ENCODE results near the gene HOATZ.

HOATZ gene

DNA sequence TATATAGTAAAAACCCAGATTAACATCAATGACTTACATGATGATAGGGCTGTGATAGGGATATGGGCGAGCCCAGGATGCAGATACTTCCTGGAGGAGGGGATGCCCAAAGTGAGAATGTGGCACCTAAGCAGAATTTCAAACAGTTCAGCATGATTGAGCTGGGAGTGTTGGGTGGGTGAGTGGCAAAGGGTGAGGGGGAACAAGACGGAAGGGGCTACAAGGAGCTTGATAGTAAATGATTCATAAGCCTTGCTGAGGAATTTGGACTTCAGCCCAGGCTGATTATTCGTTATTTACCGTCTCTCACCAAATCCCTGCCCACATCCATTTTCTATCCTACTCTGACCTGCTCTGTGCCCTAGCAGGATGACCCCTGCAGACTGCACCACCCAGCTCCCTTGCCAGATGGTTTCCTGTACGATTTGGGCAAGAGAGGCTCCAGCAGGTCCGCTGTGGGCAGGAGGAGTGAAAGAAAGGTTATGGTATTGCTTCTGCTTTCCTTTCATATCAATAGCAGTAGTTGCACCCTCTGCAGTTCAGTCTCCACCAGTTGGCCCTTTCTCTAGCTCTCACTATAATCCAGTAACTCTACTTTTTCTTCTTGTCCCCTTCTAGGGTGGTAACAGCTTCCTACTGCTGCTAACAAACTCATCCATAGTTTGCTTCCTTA, 57.4 kb downstream of the HOATZ start:
- H3K27ac ChIP-seq (ENCODE audit: low read depth, low read length): no peak overlapping the region
- H3K27me3 ChIP-seq (ENCODE audit: low read length): no peaks in the 10 kb centered on the region
- TF ChIP-seq, protein P1, sequence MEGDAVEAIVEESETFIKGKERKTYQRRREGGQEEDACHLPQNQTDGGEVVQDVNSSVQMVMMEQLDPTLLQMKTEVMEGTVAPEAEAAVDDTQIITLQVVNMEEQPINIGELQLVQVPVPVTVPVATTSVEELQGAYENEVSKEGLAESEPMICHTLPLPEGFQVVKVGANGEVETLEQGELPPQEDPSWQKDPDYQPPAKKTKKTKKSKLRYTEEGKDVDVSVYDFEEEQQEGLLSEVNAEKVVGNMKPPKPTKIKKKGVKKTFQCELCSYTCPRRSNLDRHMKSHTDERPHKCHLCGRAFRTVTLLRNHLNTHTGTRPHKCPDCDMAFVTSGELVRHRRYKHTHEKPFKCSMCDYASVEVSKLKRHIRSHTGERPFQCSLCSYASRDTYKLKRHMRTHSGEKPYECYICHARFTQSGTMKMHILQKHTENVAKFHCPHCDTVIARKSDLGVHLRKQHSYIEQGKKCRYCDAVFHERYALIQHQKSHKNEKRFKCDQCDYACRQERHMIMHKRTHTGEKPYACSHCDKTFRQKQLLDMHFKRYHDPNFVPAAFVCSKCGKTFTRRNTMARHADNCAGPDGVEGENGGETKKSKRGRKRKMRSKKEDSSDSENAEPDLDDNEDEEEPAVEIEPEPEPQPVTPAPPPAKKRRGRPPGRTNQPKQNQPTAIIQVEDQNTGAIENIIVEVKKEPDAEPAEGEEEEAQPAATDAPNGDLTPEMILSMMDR (IDR thresholded peaks at IDR 0.05; ENCODE audit: insufficient read depth, low read length, poor library complexity, severe bottlenecking): no peak
- no peak for TF ChIP-seq EZH2phosphoT487 (conservative IDR thresholded peaks at IDR 0.05; ENCODE audit: low read length)
- H3K9me2 ChIP-seq (replicated peaks; ENCODE audit: insufficient read depth, low read length): no peaks in the 10 kb centered on the region
- no peaks in the 10 kb centered on the region for H3F3A ChIP-seq (ENCODE audit: insufficient read depth)
- H3K36me3 ChIP-seq (ENCODE audit: low read length): no peaks in the 10 kb centered on the region
- no peak overlapping the region for H3K4me3 ChIP-seq (ENCODE audit: insufficient read depth, low read length, poor library complexity, severe bottlenecking)
- H3K4me2 ChIP-seq (ENCODE audit: low read depth, low read length, poor library complexity, severe bottlenecking): no peak overlapping the region
- H3K9me3 ChIP-seq (ENCODE audit: insufficient read depth, low read length): no peaks in the 10 kb centered on the region
- no peaks in the 10 kb centered on the region for H4K20me1 ChIP-seq (ENCODE audit: low read depth, low read length)
- no peak overlapping the region for H2AFZ ChIP-seq (ENCODE audit: low read depth, low read length, severe bottlenecking)
- no peaks in the 10 kb centered on the region for H3K79me2 ChIP-seq (ENCODE audit: insufficient read depth, low read length)
- no peak overlapping the region for H3K9ac ChIP-seq (ENCODE audit: low read length)

DNA sequence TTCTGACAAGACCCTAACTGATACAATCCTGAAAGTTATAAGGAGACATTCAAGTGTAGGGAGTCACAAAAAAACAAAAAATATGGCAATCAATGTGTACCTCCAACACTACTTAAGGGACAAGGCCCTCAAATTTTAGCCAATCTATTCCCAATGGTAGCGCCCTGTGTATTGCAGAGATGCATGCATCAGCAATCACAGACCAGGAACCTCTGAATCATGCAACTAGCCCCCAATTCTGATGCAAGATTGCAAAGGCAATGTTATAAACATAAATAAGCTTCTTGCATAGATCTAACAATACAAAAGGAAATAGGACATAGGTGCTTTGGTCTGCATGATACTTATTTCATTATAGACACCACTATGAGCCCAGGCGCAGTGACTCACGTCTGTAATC, 58.0 kb downstream of the HOATZ start:
- Histone ChIP-seq H3K27ac (ENCODE audit: low read depth, low read length) (no peak overlapping the region), H2AFZ (ENCODE audit: low read depth, low read length, severe bottlenecking) (no peak overlapping the region), H3K79me2 (ENCODE audit: insufficient read depth, low read length) (no peaks in the 10 kb centered on the region), H3K9ac (ENCODE audit: low read length) (no peak overlapping the region), H3K4me2 (ENCODE audit: low read depth, low read length, poor library complexity, severe bottlenecking) (no peak overlapping the region), H3K9me3 (ENCODE audit: insufficient read depth, low read length) (no peaks in the 10 kb centered on the region), H3K36me3 (ENCODE audit: low read length) (no peaks in the 10 kb centered on the region), H3F3A (ENCODE audit: insufficient read depth) (no peaks in the 10 kb centered on the region), H3K9me2 (replicated peaks; ENCODE audit: insufficient read depth, low read length) (no peaks in the 10 kb centered on the region), H3K27me3 (ENCODE audit: low read length) (no peaks in the 10 kb centered on the region), H3K4me3 (ENCODE audit: insufficient read depth, low read length, poor library complexity, severe bottlenecking) (no peak overlapping the region), H4K20me1 (ENCODE audit: low read depth, low read length) (no peaks in the 10 kb centered on the region)
- TF ChIP-seq, protein P1 (IDR thresholded peaks at IDR 0.05; ENCODE audit: insufficient read depth, low read length, poor library complexity, severe bottlenecking): no peak
- TF ChIP-seq EZH2phosphoT487 (conservative IDR thresholded peaks at IDR 0.05; ENCODE audit: low read length): no peak

DNA sequence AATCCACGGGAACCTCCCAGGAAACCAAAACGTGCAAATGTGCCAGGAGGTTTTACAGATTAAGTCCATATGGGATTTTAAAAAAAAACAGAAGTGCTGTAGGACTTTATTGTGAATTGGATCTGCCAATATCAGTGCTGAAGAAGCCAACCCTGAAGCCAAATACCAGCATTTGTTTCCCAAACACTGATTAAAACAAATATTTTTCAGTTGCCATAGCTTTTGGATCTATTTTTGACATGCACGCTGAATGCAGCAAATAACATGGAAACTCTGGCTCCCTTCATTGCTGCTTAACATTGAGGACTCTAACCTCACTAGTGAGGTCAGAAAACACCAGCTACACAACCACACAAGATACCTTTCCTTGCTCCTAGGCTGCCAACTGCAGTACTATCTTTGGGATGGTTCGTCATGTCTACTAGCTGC, 59.3 kb downstream of the HOATZ start:
- no peak overlapping the region for H3K4me3 ChIP-seq (ENCODE audit: insufficient read depth, low read length, poor library complexity, severe bottlenecking)
- no peaks in the 10 kb centered on the region for H3K9me2 ChIP-seq (replicated peaks; ENCODE audit: insufficient read depth, low read length)
- H3F3A ChIP-seq (ENCODE audit: insufficient read depth): no peaks in the 10 kb centered on the region
- H3K36me3 ChIP-seq (ENCODE audit: low read length): no peaks in the 10 kb centered on the region
- H3K9ac ChIP-seq (ENCODE audit: low read length): no peak overlapping the region
- peak overlapping the region; percentile 70 for H2AFZ ChIP-seq (ENCODE audit: low read depth, low read length, severe bottlenecking)
- H4K20me1 ChIP-seq (ENCODE audit: low read depth, low read length): no peaks in the 10 kb centered on the region
- no peak for TF ChIP-seq EZH2phosphoT487 (conservative IDR thresholded peaks at IDR 0.05; ENCODE audit: low read length)
- TF ChIP-seq, protein P1 (IDR thresholded peaks at IDR 0.05; ENCODE audit: insufficient read depth, low read length, poor library complexity, severe bottlenecking): no peak
- H3K79me2 ChIP-seq (ENCODE audit: insufficient read depth, low read length): no peaks in the 10 kb centered on the region
- H3K4me2 ChIP-seq (ENCODE audit: low read depth, low read length, poor library complexity, severe bottlenecking): no peak overlapping the region
- H3K9me3 ChIP-seq (ENCODE audit: insufficient read depth, low read length): no peaks in the 10 kb centered on the region
- no peak overlapping the region for H3K27ac ChIP-seq (ENCODE audit: low read depth, low read length)
- H3K27me3 ChIP-seq (ENCODE audit: low read length): no peaks in the 10 kb centered on the region

Data from SU-DHL-6 (cell line).